Endometrial microvascular endothelial cells (primary cell): ENCODE results near the gene ZNF195. TPM values are rescaled to one million over a fixed set of nuclear protein-coding genes. Genes with fewer than 3 reads are reported as not detected.
"Not testable (repeated sequence)": the region's sequence is repeated elsewhere in the genome, so short reads cannot be mapped to it uniquely, and the experiment has no call there.

ENCODE experiments used
- in situ Hi-C: cut with HindIII; loops from 2 replicates; pipeline ENCODE4 v1.10.0; 2017; ENCODE audit warnings: low sequenced_read_pairs, low pct_unique_long_range_greater_than_20kb; ENCODE audit errors: inconsistent ontology term
- total RNA-seq: library from RNA; depleted of rRNA; stranded (reverse); fragments of >200 nt; gene quantifications from one replicate; pipeline ENCODE4 v1.2.3, GENCODE V29; 2015; ENCODE audit errors: inconsistent ontology term

Gene ZNF195
- total RNA-seq, 1 donor from 2014 or later, result 31.4 TPM

DNA sequence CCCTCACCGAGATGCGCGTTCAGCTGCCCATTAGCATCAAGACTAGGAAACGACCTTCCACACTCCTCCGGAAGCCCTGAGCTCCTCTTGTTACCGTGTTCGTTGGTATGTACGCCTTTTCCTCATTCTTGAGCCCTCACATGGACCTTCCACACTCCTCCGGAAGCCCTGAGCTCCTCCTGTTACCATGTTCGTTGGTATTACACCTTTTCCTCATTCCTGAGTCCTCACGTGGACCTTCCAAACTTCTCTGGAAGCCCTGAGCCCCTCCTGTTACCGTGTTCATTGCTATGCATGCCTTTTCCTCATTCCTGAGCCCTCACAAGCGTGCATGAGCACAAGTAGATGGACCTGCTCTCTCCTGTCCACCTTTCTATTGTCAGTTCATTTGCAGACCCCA, 52.5 kb downstream of the ZNF195 start:
- in situ Hi-C loops, result not testable (repeated sequence)

DNA sequence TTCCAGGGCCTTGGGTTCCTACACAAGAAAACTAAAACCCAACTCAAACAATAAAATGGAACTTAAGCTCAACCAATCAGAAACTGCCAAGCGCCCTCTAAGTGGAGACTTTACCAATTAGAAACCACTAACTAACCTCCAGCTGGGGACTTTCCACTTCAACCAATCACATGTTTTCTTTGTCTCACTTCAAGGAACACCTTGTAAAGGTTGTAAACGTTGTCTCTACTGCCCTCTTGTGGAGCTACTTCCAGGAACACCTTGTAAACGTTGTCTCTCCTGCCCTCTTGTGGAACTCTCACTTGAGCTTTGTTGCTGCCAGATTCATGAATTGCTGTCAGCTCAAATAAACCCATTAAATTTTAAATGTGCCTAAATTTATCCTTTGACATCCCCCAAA, 54.2 kb downstream of the ZNF195 start:
- in situ Hi-C loops, result not testable (repeated sequence)

Other genes with a start within 250 kb of the ZNF195 start
- 28.2 TPM for gene OSBPL5, start 213.8 kb downstream of the ZNF195 start, total RNA-seq
- not detected for gene MRGPRG, start 160.3 kb downstream of the ZNF195 start, total RNA-seq
- gene MRGPRE, start 146.7 kb downstream of the ZNF195 start, total RNA-seq, result not detected